SJSA1 (cell line): ENCODE measurements around the gene ZC3H18. TPM values are rescaled to one million over a fixed set of nuclear protein-coding genes. Genes with fewer than 3 reads are reported as not detected.

ENCODE experiments used
- DNase-seq, 2 experiments: peaks; one replicate each; pipeline ENCODE4 v3.0.0-alpha.2; 2015 to 2020; ENCODE audit warnings: low spot score in 2 of 2, low read depth in 1 of 2
- H3K27ac ChIP-seq: fragments of 250-450 bp; sonication (Bioruptor Pico); 2 replicates; pipeline ENCODE4 v1.5.1; 2020; ENCODE audit warnings: mild to moderate bottlenecking, moderate library complexity
- H3K27me3 ChIP-seq: fragments of 250-450 bp; sonication (Bioruptor Pico); replicated peaks from 2 replicates; pipeline ENCODE4 v1.5.1; 2020; ENCODE audit warnings: mild to moderate bottlenecking, moderate library complexity
- H3K36me3 ChIP-seq: fragments of 250-450 bp; sonication (Bioruptor Pico); 2 replicates; pipeline ENCODE4 v1.5.1; 2020; ENCODE audit warnings: mild to moderate bottlenecking
- H3K4me1 ChIP-seq: fragments of 250-450 bp; sonication (Bioruptor Pico); replicated peaks from 2 replicates; pipeline ENCODE4 v1.6.1; 2021; ENCODE audit warnings: mild to moderate bottlenecking
- H3K4me3 ChIP-seq: fragments of 250-450 bp; sonication (Bioruptor Pico); 2 replicates; pipeline ENCODE4 v1.5.1; 2020; ENCODE audit warnings: mild to moderate bottlenecking
- H3K9me3 ChIP-seq: fragments of 250-450 bp; sonication (Bioruptor Pico); replicated peaks from 2 replicates; pipeline ENCODE4 v1.5.1; 2020; ENCODE audit warnings: mild to moderate bottlenecking
- total RNA-seq: library from RNA; depleted of rRNA; stranded (reverse); fragments of >200 nt; shearing (Covaris generic); gene quantifications from 2 replicates; pipeline ENCODE4 v1.2.3, GENCODE V29; 2014

Gene ZC3H18
- total RNA-seq, 1 experiment from 2014 or later = 14.6 TPM

DNA sequence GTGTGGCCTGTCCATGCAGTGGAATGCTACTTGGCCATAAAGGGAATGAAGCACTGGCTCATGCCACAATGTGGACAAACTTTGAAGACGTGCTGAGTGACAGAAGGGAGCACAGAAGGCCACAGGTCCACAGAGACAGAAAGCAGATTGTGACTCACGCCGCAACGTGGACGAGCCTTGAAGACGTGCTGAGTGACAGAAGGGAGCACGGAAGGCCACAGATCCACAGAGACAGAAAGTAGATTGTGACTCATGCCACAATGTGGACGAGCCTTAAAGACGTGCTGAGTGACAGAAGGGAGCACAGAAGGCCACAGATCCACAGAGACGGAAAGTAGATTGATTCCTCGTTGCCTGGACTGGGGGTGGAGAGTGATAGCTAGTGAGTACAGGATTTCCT lies 19.2 kb downstream of the ZC3H18 start:
- no peak for DNase-seq
- Histone ChIP-seq H3K36me3 (peaks cover 83% of the 10 kb centered on the region), H3K4me3 (no peak overlapping the region), H3K27me3 (no peaks in the 10 kb centered on the region), H3K4me1 (no peaks in the 10 kb centered on the region), H3K27ac (no peak overlapping the region), H3K9me3 (no peaks in the 10 kb centered on the region)

DNA sequence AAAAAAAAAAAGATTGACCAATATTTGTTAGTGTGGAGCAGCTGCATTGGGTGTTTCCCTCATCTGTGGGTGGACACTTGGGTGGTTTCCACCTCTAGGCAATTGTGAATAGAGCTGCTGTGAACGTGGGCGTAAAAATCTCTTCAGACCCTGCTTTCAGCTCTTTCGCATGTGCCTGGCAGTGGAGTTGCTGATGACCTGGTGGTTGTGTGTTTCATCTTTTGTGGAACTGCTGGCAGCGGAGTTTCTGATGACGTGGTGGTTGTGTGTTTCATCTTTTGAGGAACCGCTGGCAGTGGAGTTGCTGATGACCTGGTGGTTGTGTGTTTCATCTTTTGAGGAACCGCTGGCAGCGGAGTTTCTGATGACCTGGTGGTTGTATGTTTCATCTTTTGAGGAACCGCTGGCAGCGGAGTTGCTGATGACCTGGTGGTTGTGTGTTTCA lies 21.4 kb downstream of the ZC3H18 start:
- no peak overlapping the region for H3K27ac ChIP-seq
- no peak for DNase-seq

DNA sequence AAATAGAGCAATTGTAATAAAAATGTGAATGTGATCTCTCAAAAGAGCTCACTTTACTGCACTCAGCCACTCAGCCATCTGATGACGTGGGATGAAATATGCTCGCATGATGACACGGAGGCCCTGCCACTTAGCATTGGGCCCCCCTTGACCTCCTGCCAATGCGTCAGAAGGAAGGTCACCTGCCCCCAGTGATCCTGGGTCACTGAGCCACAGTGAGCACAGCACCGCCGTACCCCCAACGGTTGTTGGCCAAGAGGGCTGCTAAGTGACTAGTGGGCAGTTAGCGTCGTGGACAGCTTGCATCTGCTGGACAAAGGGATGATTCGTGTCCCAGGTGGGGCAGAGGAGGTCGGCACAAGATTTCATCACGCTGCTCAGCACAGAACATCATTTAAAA lies 22.9 kb downstream of the ZC3H18 start:
- no peak overlapping the region for H3K27ac ChIP-seq
- DNase-seq = no peak
- peaks cover 57% of the 10 kb centered on the region for H3K36me3 ChIP-seq
- H3K9me3 ChIP-seq = no peaks in the 10 kb centered on the region
- H3K27me3 ChIP-seq = no peaks in the 10 kb centered on the region
- no peaks in the 10 kb centered on the region for H3K4me1 ChIP-seq
- H3K4me3 ChIP-seq = no peak overlapping the region

More for the DNA sequence above, 21.4 kb downstream of the ZC3H18 start:
- Histone ChIP-seq H3K4me1 (no peaks in the 10 kb centered on the region), H3K9me3 (no peaks in the 10 kb centered on the region), H3K4me3 (no peak overlapping the region), H3K36me3 (peaks cover 65% of the 10 kb centered on the region), H3K27me3 (no peaks in the 10 kb centered on the region)

DNA sequence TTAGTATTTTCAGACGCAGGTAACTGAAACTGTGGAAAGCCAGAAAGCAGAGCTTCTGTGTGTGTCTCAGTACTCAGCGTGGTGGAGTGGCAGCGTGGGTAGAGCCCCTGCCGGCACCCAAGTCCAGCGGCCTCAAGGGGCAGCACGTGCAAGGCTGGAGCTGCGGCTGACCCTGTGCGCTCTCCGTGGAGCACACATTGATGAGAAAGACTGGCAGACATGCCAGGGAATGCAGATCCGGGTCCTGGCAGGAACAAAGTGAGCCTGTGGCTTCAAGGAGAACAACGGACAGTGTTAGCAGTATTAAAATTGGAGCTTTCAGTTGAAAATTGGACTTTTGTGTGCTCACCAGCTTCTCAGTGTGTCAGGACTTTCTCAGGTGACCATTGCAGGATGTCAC lies 23.3 kb downstream of the ZC3H18 start:
- Histone ChIP-seq H3K36me3 (peaks cover 57% of the 10 kb centered on the region), H3K4me3 (no peak overlapping the region), H3K4me1 (no peaks in the 10 kb centered on the region), H3K27me3 (no peaks in the 10 kb centered on the region), H3K9me3 (no peaks in the 10 kb centered on the region), H3K27ac (no peak overlapping the region)
- no peak for DNase-seq

DNA sequence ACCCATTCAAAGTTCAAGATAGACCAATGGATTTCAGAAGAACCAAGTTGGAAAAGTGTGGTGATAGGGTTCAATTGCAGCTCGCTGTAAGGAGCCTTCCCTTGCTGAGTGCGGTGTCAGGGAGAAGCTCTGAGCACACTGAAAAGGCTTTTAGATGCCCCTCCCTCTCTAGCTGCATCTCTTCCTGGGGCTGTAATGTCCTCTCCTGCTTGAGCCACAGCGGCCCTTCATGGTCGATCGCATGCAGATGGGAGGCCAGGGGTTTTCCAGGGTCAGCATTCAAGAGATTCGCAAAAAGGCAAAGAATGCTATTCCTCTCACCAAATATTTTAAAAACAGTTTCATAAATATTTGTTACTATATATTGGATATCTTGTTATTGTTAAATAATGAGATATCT lies 23.7 kb downstream of the ZC3H18 start:
- H3K27ac ChIP-seq = no peak overlapping the region

DNA sequence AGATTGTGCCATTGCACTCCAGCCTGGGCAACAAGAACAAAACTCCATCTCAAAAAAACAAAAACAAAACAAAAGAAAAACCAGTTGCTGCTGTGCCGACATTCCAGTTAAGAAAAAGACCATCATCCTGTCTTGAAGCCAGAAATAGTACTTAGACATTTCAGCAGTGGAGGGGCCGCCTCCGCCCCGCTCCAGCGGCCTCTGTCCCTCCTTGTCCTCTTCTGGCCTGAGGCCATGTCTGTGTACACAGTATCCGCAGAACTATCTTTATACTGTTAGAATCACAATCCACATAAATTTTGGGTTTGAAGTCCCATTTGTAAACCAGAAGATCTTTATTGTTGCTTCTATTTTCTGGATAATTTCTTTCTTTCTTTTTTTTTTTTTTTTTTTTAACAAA lies 24.9 kb downstream of the ZC3H18 start:
- H3K27me3 ChIP-seq = no peaks in the 10 kb centered on the region
- H3K4me3 ChIP-seq = no peak overlapping the region
- peaks cover 60% of the 10 kb centered on the region for H3K36me3 ChIP-seq
- no peaks in the 10 kb centered on the region for H3K9me3 ChIP-seq
- H3K27ac ChIP-seq = no peak overlapping the region
- no peak for DNase-seq
- no peaks in the 10 kb centered on the region for H3K4me1 ChIP-seq

More for the DNA sequence above, 23.7 kb downstream of the ZC3H18 start:
- Histone ChIP-seq H3K4me1 (no peaks in the 10 kb centered on the region), H3K36me3 (peaks cover 58% of the 10 kb centered on the region), H3K27me3 (no peaks in the 10 kb centered on the region), H3K9me3 (no peaks in the 10 kb centered on the region), H3K4me3 (no peak overlapping the region)
- no peak for DNase-seq

DNA sequence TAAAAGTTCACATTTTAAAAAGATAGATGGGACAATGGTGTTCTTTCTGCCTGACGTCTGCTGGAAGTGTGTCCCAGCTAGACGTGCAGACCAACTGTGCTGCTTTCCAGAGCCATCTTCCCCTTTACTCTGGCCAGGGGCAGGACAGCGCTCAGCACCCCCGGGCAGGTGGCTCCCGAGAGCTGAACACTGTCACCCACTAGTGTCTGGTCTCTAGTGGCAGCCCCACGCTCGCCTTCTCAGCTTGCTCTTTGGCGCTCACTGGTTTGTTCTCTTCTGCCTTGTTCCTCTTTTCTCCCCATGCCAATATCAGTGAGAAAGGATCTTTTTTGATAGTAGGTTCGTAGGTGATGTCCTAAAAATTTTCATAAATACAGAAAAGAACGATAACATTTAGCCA lies 25.7 kb downstream of the ZC3H18 start:
- Histone ChIP-seq H3K36me3 (peaks cover 62% of the 10 kb centered on the region), H3K4me1 (no peaks in the 10 kb centered on the region), H3K27ac (no peak overlapping the region), H3K4me3 (no peak overlapping the region), H3K27me3 (no peaks in the 10 kb centered on the region), H3K9me3 (no peaks in the 10 kb centered on the region)
- no peak for DNase-seq

DNA sequence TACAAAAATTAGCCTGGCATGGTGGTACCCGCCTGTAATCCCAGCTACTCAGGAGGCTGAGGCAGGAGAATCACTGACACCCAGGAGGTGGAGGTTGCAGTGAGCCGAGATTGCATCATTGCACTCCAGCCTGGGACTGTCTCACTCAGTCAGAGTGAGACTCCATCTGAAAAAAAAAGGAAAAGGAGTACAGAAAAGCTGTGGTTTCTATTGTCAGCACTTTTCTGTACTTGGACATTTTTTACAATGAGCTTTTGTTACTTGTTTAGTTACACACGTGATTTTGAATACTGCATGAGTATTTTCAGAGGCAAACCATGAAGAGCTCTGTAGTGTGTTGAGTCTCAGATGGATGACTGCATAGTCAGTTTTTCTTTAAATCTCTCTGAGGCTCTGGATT lies 26.3 kb downstream of the ZC3H18 start:
- no peaks in the 10 kb centered on the region for H3K4me1 ChIP-seq
- no peaks in the 10 kb centered on the region for H3K9me3 ChIP-seq
- peaks cover 63% of the 10 kb centered on the region for H3K36me3 ChIP-seq
- no peaks in the 10 kb centered on the region for H3K27me3 ChIP-seq
- no peak for DNase-seq
- H3K27ac ChIP-seq = no peak overlapping the region
- no peak overlapping the region for H3K4me3 ChIP-seq

DNA sequence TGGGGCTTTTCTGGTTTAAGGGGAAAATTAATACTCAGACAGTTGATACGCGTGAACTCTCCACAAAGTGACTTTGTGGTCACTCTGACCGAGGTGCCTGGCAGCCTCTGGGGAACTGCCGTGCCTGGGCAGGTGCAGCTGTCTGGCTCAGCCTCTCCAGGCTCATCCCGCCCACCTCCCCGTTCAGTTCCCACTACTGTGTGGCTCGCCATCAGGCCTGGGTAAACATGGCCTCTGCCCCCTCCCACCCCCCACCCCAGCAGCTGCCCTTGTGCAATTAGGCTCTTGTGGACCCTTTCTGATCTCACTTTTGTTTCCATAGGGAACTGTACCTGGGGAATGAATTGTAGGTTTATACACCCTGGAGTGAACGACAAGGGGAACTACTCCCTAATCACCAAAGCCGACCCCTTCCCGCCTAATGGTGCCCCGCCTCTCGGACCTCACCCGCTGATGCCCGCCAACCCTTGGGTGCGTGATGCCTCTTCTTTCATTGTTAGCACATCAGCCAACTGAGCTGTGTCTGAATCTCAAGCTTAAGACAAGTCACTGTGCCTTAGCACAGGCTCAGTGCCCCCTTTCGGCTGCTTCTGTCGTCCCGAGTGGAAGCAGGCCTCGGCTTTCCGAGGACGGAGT lies 27.8 kb downstream of the ZC3H18 start:
- no peaks in the 10 kb centered on the region for H3K9me3 ChIP-seq
- DNase-seq = no peak
- no peak overlapping the region for H3K27ac ChIP-seq
- no peaks in the 10 kb centered on the region for H3K27me3 ChIP-seq
- H3K4me1 ChIP-seq = no peaks in the 10 kb centered on the region
- no peak overlapping the region for H3K4me3 ChIP-seq
- peaks cover 65% of the 10 kb centered on the region for H3K36me3 ChIP-seq

DNA sequence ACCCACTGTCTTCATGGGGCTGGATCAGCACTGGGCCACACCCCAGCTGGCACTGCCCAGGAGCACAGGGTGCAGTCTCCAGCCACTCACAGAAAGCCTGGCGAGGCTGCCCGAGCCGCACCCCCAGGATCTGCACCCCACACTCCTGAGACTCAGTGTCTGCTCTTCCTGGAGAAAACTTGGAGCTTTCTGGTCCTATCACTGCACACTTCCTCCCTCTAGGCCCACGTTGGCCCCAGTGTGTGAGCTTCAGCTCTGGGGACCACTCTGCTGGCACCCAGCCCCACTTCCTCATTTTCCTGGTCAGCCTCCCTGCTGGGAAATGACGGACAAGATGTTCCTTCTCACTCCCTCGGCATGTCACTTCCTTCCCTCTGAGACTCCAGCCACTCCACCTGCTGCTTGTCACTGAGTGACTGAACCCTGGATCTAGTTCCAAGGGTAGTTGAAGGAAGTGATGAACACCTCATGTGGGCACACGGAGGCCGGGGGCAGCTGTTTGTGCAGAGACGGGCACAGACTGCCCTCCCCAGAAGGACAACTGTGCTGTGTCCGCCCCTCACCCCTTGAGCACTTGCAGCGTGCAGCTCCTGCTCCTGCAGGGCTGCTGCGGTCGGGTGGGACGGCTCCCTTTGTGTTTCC lies 29.0 kb downstream of the ZC3H18 start:
- H3K27ac ChIP-seq = no peak overlapping the region
- no peaks in the 10 kb centered on the region for H3K27me3 ChIP-seq
- H3K4me1 ChIP-seq = no peaks in the 10 kb centered on the region
- DNase-seq = no peak
- H3K4me3 ChIP-seq = no peak overlapping the region
- peaks cover 59% of the 10 kb centered on the region for H3K36me3 ChIP-seq
- H3K9me3 ChIP-seq = no peaks in the 10 kb centered on the region

DNA sequence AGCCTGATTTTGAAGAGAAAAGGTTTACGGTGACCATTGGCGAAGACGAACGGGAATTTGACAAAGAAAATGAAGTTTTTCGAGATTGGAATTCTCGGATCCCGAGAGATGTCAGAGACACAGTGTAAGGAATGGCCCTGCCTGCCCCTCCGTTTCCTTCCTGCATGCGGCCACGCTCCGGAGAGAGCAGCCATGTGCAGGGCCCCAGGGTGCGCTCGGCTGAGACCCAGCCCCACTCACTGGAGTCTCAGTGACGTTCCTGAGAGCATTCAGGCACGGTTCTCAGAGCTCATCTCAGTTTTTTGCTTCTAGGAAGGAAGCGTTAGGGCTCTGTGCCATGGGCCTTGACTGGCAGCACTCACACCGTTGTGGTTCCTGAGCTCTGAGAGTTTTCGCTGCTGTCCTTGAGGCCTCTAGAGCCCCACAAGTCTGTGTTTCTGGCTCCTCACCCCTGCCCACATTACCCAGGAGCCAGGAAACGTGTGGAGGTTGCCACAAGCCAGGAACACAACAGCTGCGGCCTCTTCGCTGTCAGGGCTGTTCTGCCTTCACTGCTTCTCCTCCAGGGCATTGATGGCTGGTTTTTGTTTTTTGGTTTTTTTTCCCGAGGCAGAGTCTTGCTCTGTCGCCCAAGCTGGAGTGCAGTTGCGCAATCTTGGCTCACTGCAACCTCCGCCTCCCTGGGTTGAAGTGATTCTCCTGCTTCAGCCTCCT lies 29.8 kb downstream of the ZC3H18 start:
- DNase-seq = no peak
- Histone ChIP-seq H3K27ac (no peak overlapping the region), H3K4me1 (no peaks in the 10 kb centered on the region), H3K4me3 (no peak overlapping the region), H3K36me3 (peaks cover 65% of the 10 kb centered on the region), H3K9me3 (no peaks in the 10 kb centered on the region), H3K27me3 (no peaks in the 10 kb centered on the region)

DNA sequence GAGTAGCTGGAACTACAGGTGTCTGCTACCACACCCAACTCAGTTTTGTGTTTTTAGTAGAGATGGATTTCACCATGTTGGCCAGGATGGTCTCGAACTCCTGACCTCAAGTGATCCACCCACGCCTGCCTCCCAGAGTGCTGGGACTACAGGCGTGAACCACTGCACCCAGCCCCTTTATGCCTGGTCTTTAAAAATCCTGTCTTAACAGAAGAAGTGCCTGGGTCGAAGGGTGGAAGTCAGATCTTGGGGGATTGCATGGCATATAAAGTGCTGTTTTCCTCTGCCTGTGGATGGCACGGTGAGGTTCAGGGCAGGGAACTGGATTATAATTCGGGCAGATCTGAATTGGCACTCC lies 30.3 kb downstream of the ZC3H18 start:
- Histone ChIP-seq H3K9me3 (no peaks in the 10 kb centered on the region), H3K27me3 (no peaks in the 10 kb centered on the region), H3K36me3 (peaks cover 71% of the 10 kb centered on the region), H3K4me3 (no peak overlapping the region), H3K27ac (no peak overlapping the region), H3K4me1 (no peaks in the 10 kb centered on the region)
- no peak for DNase-seq

DNA sequence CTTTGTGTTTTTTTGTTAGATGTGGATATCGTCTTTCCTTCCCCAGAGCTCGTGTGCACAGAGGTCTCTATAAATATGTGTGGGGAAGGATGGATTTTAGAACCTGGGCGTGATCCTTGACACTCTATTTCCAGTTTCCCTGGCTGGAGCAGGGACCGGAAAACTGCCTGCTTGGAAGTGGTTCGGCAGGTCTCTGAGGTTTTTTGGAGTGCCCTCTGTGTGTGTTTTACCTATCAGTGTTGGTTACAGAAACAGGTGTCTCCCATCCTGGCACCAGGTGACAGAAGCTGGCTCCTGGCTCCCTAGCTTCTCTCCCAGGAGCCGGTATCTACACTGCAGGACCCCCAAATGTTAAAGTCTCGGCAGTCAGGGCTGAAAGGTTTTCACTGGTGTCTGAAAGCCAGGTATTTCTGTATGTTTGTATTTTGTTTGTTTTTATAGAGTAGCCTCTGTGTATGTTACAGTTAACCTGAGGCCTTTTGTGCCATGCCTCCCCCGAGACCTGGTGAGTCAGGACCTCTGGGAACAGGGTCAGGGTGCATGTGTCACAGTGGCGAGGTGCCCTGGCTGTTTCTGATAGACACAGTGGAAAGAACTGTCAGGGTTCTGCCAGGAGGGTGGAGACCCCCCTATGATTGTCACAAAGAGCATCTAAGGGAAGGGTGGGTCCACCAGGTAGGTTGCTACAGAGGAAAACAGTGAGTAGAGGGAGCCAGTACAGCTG lies 31.3 kb downstream of the ZC3H18 start:
- Histone ChIP-seq H3K27ac (no peak overlapping the region), H3K4me3 (no peak overlapping the region), H3K9me3 (no peaks in the 10 kb centered on the region), H3K4me1 (no peaks in the 10 kb centered on the region), H3K27me3 (no peaks in the 10 kb centered on the region), H3K36me3 (peaks cover 80% of the 10 kb centered on the region)
- DNase-seq = no peak

DNA sequence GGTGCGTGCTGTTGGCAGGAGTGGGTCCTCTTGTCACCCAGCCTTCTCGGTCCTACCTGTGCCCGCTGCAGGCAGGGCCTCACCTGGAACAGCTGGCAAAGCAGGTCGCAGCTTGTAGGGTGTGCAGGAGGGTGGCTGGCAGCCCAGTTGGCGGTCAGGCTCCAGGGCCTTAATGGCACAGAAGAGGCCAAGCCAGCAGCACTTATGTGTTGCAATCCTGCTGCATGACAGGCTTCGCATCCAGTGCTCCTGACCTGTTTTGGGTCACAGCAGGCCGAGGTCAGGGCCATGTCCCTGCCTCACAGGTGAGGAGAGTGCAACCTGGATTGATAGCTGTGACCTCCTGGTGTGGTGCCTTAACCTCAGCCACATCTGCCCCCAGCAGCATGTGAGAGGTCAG lies 31.9 kb downstream of the ZC3H18 start:
- H3K27me3 ChIP-seq = no peaks in the 10 kb centered on the region
- H3K4me3 ChIP-seq = no peak overlapping the region
- DNase-seq = no peak
- H3K9me3 ChIP-seq = no peaks in the 10 kb centered on the region
- no peaks in the 10 kb centered on the region for H3K4me1 ChIP-seq
- peaks cover 83% of the 10 kb centered on the region for H3K36me3 ChIP-seq
- H3K27ac ChIP-seq = no peak overlapping the region
